MG63 (cell line): Measurements from ENCODE around the gene PANK1. TPM values are rescaled to one million over a fixed set of nuclear protein-coding genes. Genes with fewer than 3 reads are reported as not detected.

Experiments used
- DNase-seq: peaks from one replicate; pipeline ENCODE4 v3.0.0-alpha.2; 2020
- H3K27me3 ChIP-seq: fragments of 250-450 bp; sonication (Bioruptor Pico); 2 replicates; pipeline ENCODE4 v1.5.1; 2020; ENCODE audit warnings: mild to moderate bottlenecking, moderate library complexity
- H3K36me3 ChIP-seq: fragments of 250-450 bp; sonication (Bioruptor Pico); 2 replicates; pipeline ENCODE4 v1.5.1; 2020; ENCODE audit warnings: mild to moderate bottlenecking, moderate library complexity
- H3K4me3 ChIP-seq: fragments of 250-450 bp; sonication (Bioruptor Pico); 2 replicates; pipeline ENCODE4 v1.5.1; 2020; ENCODE audit warnings: mild to moderate bottlenecking, moderate library complexity
- H3K9me3 ChIP-seq: fragments of 250-450 bp; sonication (Bioruptor Pico); 2 replicates; pipeline ENCODE4 v1.5.1; 2020; ENCODE audit warnings: mild to moderate bottlenecking, moderate library complexity
- total RNA-seq: library from RNA; depleted of rRNA; stranded (reverse); fragments of >200 nt; shearing (Covaris generic); gene quantifications from 2 replicates; pipeline ENCODE4 v1.2.3, GENCODE V29; 2014; ENCODE audit warnings: low replicate concordance

PANK1 gene
- total RNA-seq, 1 experiment from 2014 or later, result 3.9 TPM

DNA sequence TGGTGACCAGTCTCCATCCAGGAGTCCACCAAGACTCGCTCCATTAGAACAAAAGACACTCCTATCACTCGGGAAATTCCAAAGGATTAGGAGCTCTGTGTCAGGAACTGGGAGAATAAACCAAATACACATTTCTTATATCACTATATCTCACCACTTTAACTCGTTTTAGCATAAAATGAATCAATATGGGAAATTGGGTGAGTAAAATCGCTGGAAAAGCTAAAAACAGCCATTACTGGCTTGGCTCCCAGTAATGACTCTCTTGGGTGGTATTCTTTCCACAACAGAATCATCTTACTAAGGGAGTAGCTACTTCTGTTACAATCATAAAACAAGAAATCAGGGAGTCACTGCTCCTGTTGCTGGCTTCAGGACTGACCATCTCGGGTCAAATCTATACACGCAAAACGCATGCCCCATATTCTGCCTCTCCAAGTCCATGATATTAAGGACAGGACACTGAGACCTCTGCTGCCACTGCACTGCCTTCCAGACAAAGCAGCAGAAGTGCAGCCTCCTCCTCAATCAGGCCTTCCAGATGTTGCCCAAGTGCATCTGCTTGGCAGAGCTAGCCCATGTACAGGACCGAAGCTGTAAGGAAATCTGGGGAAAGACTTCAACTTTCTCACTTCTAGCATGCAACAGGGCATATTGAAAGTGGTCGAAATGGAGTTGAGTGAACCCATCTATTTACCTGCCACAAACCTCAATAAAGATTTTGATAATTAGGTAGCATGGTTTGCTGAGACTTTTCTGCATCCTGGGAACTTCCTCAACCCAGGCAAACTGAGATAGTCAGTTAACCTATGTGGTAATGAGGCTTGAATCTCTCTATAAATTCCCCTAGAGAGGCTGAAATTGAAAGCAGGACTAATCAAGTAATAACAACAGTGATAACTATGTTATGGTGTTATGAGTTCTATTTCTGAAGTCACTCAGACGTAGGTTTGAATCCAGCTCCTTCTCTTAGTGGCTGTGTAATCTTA lies 14.4 kb upstream of the PANK1 start:
- Histone ChIP-seq H3K9me3 (no peaks in the 10 kb centered on the region), H3K4me3 (no peak overlapping the region), H3K36me3 (no peaks in the 10 kb centered on the region), H3K27me3 (no peaks in the 10 kb centered on the region)
- DNase-seq, result peak; percentile 55

DNA sequence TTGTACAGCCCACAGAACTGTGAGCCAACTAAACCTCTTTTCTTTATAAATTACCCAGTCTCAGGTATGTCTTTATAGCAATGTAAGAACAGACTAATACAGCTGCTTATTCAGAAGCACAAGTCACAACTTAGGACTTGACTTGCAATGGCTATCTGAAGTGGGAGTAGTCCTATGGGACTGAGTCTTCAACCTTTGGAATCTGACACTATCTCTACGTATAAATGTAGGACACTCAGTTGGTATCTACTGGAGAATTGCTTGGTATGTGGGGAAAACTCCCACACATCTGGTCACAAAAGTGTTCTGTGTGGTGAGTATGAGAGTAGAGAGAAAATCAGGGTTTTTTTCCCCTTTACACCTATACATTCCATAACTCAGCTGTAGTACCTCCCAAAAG lies 12.3 kb upstream of the PANK1 start:
- no peaks in the 10 kb centered on the region for H3K36me3 ChIP-seq
- no peaks in the 10 kb centered on the region for H3K27me3 ChIP-seq
- no peak for DNase-seq
- no peak overlapping the region for H3K4me3 ChIP-seq
- no peaks in the 10 kb centered on the region for H3K9me3 ChIP-seq

DNA sequence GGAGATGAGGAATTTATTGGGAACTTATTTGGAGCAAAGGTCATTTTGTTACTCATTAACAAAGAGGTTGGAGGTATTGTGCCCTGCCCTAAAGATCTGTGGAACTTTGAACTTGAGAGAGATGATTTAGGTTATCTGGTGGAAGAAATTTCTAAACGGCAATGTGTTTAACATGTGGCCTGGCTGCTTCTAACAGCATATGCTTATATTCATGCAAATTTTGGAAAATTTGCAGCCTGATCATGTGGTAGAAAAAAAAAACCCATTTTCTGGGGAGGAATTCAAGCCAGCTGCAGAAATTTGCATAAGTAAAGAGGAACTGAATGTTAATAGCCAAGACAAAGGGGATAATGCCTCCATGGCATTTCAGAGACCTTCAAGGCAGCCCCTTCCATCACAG lies 10.7 kb upstream of the PANK1 start:
- Histone ChIP-seq H3K9me3 (no peaks in the 10 kb centered on the region), H3K27me3 (no peaks in the 10 kb centered on the region), H3K36me3 (no peaks in the 10 kb centered on the region), H3K4me3 (no peak overlapping the region)
- no peak for DNase-seq

DNA sequence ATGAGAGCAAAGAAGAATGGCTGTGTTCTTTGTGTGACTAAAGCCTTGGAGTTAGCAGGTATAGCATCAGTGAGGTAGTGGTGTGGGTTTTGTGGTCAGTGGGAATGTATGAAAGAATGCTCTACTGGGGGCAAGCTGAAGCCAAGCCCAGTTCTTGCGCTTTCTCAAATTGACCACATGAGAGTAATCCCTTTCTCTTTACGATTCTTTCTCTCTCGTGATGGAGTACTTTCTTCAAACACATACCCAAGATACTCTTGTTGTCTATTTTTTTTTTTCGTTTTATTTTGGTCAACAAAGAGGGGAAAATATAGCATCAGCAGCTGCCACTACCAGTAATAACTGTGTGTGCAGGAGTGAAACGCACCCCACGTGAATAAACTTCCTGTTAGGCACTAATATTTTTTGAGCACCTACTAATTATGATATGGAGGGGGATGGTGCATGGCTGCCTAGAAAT lies 8.4 kb upstream of the PANK1 start:
- no peak for DNase-seq
- H3K4me3 ChIP-seq, result no peak overlapping the region
- no peaks in the 10 kb centered on the region for H3K27me3 ChIP-seq

DNA sequence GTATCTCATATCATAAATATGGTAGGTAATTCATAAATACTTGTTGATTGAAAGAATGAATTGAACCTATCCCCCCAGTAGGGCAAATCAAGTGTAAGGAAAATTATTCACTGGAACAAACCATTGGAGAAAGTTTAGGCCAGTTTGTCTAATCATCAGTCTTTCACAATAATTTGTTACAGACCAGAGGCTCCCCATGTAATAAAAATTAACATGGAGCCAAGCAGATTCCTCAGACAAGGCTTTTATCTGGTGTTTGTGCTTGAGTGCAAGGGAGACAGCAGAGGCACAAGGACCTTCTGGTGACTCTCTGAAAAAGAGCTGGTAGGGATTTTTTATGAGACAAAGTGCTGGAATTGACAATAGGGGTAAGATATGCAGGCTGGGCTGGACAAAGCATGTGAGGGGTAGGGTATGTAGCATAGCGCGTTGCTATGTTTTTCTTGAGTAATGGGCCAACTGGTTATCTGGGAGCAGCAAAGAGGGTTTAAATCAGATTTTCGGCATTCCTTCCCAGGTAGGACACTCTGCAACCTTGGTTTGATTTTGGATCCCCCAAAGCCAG lies 7.8 kb upstream of the PANK1 start:
- H3K4me3 ChIP-seq, result no peak overlapping the region
- no peaks in the 10 kb centered on the region for H3K36me3 ChIP-seq
- no peak for DNase-seq
- no peaks in the 10 kb centered on the region for H3K27me3 ChIP-seq
- peaks cover 12% of the 10 kb centered on the region for H3K9me3 ChIP-seq

More for the DNA sequence above, 8.4 kb upstream of the PANK1 start:
- Histone ChIP-seq H3K9me3 (peaks cover 12% of the 10 kb centered on the region), H3K36me3 (no peaks in the 10 kb centered on the region)

DNA sequence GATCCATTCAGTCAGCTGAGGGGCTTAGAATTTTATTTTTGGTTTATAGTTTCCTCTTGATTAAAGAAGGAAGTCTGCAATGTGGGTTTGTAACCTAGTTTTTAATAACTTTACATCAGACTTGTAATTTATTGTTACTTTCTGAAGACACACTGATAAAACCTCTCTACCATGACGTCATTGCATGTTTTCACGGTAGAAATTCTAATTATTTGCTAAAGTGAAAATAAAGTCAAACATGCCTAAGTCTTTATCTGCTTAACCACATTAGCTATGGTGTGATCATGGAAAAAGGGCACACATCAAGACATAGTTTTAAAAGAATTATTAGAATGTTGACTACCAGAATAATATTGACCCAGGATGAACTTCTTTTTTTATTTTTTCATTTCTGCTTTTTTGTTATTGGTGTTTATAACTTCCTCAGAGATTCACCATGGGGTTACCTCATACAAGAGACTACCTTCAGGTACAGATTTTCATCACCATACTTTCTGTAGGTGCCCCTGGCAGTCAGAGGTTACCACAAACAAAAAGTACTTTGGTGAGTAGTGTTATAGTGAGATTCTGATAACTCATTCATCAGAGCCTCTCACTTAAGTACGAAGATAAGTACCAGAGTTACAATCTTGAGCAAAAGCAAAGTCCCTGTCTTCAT lies 7.0 kb upstream of the PANK1 start:
- no peaks in the 10 kb centered on the region for H3K36me3 ChIP-seq
- no peak overlapping the region for H3K4me3 ChIP-seq
- DNase-seq, result no peak
- no peaks in the 10 kb centered on the region for H3K27me3 ChIP-seq
- H3K9me3 ChIP-seq, result peaks cover 12% of the 10 kb centered on the region

DNA sequence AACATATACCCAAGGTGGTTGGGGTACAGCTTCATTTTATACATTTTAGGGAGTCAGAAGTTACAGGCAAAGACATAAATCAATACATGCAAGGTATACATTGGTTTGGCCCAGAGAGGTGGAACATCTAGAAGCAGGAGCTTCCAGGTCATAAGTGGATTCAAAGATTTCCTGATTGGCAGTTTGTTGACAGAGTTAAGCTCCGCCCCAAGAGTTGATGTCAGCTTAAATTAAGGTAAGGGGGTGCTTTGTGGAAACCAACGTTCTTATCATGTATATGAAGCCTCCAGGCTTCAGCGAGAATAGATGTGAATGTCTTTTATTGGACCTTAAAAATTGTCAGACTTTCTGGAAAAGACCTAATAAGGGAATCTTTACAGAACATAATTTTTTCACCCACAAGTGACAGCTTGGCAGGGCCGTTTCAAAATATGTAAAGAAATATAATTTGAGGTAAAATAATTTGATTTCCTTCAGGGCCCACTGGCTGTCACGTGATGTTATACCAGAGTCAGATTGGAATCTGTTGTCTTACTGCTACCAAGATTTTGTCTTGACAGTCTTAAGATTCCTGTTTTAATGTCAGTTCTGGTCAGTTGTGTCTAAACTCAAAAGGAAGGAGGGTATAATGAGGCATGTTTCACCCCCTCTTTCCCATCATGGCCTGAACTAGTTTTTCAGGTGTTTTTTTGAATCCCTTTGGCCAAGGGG lies 6.3 kb upstream of the PANK1 start:
- no peak for DNase-seq

DNA sequence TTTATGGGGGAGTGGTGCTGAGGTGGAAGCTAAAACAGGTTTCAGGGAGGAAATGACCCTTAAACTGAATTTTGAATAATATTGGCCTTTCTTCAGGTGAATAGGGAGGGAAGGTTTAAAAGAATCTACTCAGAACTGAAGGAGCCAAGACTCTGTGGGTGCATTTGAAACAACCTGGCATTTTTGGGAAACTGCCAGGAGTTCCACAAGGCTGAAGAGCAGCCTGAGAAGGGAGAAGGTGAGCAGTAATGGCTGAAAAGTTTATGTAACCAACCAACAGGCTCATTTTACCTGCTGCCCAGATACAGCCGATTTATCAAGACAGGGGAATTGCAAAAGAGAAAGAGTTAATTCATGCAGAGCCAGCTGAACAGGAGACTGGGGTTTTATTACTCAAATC lies 4.0 kb upstream of the PANK1 start:
- Histone ChIP-seq H3K4me3 (no peak overlapping the region), H3K36me3 (no peaks in the 10 kb centered on the region), H3K9me3 (peaks cover 12% of the 10 kb centered on the region), H3K27me3 (no peaks in the 10 kb centered on the region)
- DNase-seq, result no peak

More for the DNA sequence above, 6.3 kb upstream of the PANK1 start:
- Histone ChIP-seq H3K36me3 (no peaks in the 10 kb centered on the region), H3K9me3 (peaks cover 12% of the 10 kb centered on the region), H3K27me3 (no peaks in the 10 kb centered on the region), H3K4me3 (no peak overlapping the region)

DNA sequence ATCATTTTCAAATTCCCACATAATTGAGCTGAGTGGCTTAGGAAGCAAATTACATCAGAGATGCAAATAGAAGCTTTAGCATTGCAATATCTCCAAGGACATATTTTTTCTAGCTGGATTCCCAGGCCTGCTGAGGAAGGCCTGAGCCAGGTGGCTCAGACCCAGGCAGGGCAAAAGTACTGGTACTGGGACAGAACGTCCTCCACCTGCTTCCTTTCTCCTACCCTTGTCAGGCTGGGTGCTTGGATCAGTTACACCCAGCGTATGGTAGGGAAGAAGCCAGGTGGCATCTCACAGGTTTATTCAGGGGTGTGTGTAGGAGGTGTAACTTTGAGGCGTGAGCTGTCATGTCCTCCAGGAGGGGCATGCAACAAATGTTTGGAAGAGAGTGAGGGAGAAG lies 3.0 kb upstream of the PANK1 start:
- Histone ChIP-seq H3K9me3 (peaks cover 12% of the 10 kb centered on the region), H3K36me3 (no peaks in the 10 kb centered on the region), H3K4me3 (no peak overlapping the region), H3K27me3 (no peaks in the 10 kb centered on the region)
- DNase-seq, result no peak

DNA sequence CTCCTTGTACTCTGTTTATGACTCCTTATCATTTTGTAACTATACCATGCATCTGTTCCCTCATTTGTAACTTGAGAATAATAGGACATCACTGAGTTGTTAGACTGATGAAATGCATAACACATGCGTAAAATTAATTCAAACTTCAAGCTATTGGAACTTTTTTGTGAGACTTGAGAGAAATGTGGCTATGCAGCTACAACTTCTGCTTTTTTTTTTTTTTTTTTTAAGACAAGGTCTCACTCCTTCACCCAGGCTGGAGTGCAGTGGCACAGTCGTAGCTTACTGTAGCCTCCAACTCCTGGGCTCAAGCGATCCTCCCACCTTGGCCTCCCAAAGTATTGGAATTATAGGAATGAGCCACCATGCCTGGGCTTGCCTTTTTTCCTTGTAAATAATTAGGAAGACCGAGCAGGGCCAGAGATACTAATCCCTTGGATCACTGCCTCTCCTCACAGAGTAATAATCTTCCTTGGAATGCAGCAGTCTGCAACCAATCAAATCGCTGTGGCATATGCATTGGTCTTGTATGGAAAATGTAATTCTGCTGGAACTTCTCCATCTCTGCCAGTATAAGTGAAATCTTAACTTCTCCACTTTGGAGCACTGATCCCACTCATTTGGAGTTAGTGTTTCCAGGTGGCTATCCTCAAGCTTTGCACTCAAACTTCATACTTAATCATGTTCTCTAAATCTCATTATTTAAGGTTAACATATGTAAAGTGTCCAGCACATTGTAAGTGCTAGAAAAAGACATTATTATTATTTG lies 2.0 kb upstream of the PANK1 start:
- H3K4me3 ChIP-seq, result no peak overlapping the region
- DNase-seq, result no peak
- no peaks in the 10 kb centered on the region for H3K36me3 ChIP-seq
- peaks cover 12% of the 10 kb centered on the region for H3K9me3 ChIP-seq
- H3K27me3 ChIP-seq, result no peaks in the 10 kb centered on the region

DNA sequence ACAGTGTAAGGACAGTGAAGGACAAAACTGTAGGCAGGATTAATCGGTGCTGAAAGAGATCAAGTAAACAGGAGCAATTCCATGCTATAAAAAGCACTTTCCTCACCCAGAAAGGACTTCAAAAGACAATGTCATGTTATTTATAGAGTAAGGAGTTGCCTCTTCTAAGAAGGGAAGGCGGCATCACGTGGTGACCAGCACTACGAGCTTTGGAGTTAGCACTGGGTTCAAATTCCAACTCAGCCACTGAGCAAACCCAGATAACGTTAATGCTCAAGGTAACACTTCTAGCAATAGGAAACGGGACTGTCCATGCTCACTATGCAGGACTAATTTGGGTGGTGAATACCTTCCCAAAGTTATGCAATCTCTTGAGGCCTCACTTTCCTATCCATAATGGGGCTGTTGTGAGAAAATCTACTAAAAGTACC lies 715 bp upstream of the PANK1 start:
- Histone ChIP-seq H3K36me3 (no peaks in the 10 kb centered on the region), H3K27me3 (no peaks in the 10 kb centered on the region)

DNA sequence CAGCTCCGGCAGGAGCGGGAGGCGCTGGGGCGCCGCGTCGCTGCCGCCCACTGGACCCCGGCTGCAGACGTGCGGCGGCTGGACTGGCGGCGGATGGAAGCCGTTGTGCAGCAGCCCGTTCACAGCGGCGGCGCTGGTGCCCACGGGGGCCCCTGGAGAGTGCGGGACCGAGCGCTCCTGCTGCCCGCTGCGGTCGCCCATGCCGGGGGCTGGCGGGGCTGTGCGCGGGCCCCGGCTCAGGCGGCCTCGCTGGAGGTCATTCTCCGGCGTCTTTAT lies 413 bp downstream of the PANK1 start:
- DNase-seq, result no peak
- no peaks in the 10 kb centered on the region for H3K27me3 ChIP-seq
- H3K36me3 ChIP-seq, result no peaks in the 10 kb centered on the region

More for the DNA sequence above, 715 bp upstream of the PANK1 start:
- H3K9me3 ChIP-seq, result peaks cover 12% of the 10 kb centered on the region
- no peak for DNase-seq
- H3K4me3 ChIP-seq, result peak overlapping the region; percentile 74

DNA sequence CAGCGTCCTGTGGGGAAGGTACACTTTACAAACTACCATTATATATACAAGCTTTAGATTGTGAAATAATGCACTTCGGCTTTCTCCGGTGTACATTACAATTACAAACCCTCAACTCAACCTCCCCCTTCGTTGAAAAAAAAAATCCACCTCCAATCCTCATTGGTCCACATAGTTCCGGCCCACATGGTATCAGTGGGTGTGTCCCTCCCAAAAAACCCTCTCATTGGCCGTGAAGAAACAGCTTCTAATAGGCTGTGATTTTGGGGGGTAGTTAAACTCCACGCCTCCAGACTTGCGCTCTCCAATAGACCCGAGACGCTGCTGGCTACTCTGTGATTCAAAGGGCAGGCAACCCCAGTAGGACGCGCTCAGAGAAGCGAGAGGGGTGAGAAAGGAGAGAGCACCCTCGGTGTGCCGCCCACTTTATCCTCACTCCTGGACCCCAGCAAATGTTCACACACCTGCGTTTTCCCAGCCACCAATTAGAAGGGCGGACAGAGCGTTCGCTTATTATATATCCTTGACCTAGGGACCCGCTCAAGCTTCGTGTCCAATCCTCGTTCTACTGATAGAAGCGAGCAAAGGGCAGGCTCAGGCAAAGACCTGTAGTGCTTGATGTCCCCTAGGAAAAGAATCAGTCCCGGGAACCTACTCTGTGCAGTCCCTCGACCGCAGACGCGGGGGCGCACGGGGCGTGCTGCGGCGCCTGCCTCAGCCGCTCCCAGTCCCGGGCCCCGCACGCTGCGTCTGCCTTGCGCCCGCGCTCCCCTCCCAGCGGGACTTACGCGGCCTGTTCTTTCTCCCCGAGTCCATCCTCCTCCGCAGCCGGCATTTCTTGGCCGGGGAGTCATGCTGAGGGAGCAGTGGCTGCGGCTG lies 991 bp downstream of the PANK1 start:
- peak; percentile 89 for DNase-seq
- Histone ChIP-seq H3K4me3 (peak overlapping the region; percentile 74), H3K9me3 (peaks cover 6% of the 10 kb centered on the region), H3K36me3 (no peaks in the 10 kb centered on the region), H3K27me3 (no peaks in the 10 kb centered on the region)

More for the DNA sequence above, 413 bp downstream of the PANK1 start:
- Histone ChIP-seq H3K4me3 (peak overlapping the region; percentile 74), H3K9me3 (peaks cover 10% of the 10 kb centered on the region)

DNA sequence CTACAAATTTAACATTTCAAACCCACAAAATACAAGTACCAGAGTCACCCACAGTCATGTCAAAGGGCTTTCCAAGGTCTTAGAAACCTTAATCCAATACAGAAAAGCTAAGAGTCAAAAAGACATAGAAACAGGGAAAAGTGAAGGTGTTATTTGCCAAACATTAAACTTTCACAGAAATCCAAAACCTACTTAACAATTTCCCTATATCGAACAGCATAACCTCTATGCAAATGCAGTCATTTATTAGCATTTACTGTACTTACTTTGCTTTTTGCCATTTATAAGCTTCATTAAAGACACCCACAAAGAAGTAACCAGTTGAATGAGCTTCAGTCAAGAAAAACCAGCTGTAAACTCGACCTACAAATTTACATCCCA lies 1.6 kb downstream of the PANK1 start:
- DNase-seq, result no peak
- Histone ChIP-seq H3K4me3 (peak overlapping the region; percentile 74), H3K36me3 (no peaks in the 10 kb centered on the region), H3K9me3 (peaks cover under 1% of the 10 kb centered on the region; the same call in 1 of the 2 replicates), H3K27me3 (no peaks in the 10 kb centered on the region)

DNA sequence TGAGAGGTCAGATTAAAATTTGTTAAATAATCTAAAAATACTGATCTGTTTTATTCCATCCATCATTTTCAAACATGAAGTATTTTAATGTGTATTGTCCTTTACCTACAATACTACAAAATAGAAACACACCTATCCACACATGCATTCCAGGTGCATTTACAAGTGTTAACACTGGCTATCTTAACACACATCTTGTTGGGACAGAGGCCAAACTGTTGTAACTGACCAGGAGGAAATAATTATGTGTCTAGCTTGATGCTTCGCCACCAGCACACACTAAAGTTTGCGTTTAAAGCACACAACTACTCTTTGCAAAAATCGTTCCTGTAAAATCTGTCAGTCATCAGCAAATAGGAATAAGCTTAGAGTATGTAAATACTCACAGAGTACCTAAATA lies 2.8 kb downstream of the PANK1 start:
- no peaks in the 10 kb centered on the region for H3K36me3 ChIP-seq

More for the DNA sequence above, 2.8 kb downstream of the PANK1 start:
- Histone ChIP-seq H3K4me3 (no peak overlapping the region), H3K27me3 (no peaks in the 10 kb centered on the region), H3K9me3 (no peaks in the 10 kb centered on the region)
- no peak for DNase-seq
